Skin of body (tissue), 2 donors: ENCODE measurements around the gene PEMT. TPM values are rescaled to one million over a fixed set of nuclear protein-coding genes. Genes with fewer than 3 reads are reported as not detected.

Experiments used
- DNase-seq: peaks from one replicate; lab custom pipeline; 2025; lab: John Stamatoyannopoulos, UW
- total RNA-seq: library from RNA; depleted of rRNA; stranded (reverse); fragments of >200 nt; gene quantifications from one replicate; pipeline ENCODE4 v1.2.3, GENCODE V29; 2014

The PEMT gene
- total RNA-seq, 1 donor from 2014 or later, result 18.8 TPM

DNA sequence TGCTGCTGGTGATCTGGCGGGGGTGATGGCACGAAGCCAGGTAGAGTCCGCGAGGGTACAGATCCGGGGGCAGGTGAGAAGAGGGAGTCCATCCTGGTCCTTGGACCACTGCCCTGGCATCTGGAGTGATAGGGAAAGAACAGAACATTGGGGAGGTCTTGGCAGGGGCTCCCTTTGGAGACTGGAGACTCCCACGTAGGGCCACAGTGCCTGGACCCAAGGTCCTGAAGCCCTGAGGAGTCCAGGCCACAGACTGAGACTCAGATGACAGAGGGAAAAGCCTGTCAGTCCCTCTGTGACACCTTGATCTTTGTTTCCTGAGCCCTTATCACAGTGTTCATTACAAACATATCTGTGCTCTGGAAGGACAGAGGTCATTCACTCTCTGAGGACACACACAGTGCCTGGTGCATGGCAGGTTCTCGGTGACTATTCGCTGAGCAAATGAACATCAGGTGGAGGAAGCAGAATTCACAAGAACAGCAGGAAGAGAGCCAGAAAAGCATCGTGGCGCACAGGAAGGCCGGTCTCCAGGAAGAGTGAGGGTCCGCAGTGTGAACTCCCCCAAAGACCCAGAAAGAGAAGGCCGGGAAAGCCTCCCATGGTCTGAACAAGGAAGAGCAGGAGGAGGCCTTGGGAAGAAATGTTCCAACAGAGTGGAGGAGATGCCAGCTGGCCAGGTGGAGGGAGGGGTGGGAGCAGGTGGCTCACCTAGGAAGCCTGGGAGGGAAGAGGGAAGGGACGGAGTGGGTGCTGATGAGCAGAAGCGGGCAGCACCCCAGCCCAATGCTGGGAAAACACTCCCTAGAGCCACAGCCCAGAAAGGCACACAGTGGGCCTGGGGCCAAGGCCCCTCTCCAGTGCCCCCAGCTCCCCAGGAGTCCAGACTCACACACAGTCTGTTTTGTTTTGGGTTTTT lies 20.5 kb downstream of the PEMT start:
- DNase-seq, result no peak

DNA sequence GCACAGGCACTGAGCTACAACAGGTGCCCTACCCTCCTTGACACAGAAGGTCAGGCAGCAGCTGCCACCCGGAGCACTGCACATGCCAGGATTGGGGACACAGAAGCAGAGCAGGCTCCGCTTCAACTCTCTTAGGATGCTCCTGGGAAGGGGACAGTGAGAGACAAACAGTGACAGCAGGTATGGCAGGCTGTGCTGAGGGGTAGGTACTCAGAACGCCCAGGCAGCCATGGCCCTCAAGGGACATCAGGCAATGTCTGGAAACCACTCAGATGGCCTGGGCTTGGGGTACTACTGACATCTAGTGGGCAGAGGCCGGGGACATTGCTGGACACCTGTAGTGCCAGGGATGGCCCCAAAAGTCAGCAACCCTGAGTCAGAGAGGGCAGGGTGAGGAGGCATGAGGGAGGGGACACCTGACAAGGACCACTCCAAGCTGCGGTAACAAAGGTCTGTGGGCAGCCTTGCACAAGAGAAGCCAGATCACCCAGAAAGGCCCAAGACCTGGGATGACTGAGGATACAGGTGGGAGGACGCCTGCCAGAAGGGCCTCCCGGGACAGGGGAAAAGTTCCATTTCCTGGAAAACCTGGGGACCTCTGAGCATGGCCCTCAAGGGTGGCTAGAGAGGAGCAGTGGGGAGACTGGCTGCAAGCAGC lies 21.2 kb downstream of the PEMT start:
- DNase-seq, result no peak

DNA sequence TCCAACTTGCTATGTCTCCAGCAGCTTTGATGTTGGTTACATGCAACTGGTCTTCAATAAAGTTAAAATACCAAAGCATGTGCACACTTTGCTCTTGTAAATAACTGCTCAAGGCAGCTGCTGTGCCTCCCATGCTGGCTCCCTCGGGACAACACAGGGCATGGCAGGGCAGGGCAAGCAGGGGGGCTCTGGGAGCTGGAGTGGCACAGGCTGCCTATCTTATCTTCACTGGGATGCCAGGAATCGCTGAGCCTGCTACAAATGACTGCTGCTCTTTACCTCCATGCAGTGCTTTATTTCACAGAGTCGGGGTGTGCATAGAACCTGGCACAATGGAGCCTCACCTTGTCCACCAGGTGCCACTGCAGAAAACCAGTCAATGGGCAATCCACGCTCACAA lies 21.8 kb downstream of the PEMT start:
- no peak for DNase-seq

DNA sequence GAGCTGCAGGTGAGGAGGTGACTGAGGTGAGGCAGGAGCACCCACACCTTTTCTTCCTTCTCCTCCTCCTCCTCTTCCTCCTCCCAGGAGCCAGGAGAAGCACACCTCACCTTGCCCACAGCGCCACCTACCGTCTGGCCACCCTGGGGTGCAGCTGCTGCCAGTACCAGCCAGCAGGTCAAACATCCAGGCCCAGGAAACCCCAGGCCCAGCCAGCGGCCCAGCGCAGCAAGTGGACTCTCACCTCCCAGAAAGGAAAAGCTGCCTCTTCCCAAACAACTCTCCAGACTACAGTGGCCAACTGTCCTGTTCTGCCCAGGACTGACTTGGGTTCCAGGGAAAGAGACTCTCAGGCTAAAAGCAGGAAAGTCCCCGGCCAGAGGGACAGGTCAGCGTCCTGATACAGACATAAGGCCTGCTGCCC lies 22.7 kb downstream of the PEMT start:
- no peak for DNase-seq

DNA sequence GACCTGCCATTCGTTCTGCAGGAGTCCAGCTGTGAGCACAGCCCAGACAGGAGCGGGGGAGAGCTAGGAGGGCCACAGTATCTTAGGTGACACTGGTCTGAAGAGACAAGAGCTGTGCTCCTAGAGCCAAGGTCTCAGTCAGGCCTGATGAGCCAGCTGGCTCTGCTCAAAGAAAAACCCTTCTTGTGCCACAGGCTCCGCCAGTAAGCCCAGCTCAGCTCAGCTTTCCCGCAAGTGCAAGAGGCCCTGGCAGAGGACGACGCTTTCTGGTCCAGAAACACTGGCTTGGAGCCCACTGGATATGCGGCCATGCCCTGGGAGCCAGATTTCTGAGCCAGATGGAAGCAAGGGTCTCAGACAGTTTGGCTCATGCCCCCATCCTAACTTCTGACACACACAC lies 23.9 kb downstream of the PEMT start:
- peak; percentile 47 for DNase-seq

DNA sequence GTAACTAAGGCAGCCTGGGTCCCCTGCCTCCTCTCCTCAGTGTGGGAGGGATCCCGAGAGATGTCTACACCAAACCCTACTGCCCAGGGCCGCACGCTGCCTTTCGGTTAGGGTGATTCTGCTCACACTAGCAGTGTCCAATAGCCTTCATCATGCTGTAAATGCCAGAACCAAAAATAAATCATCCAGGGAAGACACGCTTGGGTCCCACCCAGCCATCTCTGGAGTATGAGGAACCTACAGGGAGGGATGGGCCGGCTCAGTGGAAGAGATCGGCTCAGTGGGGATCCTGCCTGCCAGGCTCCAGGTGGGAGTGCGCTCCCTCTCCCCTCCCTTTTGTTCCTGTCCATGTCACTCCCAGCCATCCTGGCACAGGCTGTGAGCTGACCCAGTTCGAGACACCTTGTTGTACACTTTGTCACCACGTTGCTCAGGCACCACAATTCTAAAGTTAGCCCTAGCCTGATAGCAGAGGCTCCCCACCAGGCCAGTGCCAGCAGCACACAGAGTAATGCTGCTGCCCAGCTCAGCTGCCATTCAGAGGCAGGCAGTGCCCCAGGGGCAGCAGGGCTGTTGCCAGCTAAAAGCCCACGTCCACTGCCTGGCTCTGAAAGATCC lies 24.5 kb downstream of the PEMT start:
- DNase-seq, result no peak

DNA sequence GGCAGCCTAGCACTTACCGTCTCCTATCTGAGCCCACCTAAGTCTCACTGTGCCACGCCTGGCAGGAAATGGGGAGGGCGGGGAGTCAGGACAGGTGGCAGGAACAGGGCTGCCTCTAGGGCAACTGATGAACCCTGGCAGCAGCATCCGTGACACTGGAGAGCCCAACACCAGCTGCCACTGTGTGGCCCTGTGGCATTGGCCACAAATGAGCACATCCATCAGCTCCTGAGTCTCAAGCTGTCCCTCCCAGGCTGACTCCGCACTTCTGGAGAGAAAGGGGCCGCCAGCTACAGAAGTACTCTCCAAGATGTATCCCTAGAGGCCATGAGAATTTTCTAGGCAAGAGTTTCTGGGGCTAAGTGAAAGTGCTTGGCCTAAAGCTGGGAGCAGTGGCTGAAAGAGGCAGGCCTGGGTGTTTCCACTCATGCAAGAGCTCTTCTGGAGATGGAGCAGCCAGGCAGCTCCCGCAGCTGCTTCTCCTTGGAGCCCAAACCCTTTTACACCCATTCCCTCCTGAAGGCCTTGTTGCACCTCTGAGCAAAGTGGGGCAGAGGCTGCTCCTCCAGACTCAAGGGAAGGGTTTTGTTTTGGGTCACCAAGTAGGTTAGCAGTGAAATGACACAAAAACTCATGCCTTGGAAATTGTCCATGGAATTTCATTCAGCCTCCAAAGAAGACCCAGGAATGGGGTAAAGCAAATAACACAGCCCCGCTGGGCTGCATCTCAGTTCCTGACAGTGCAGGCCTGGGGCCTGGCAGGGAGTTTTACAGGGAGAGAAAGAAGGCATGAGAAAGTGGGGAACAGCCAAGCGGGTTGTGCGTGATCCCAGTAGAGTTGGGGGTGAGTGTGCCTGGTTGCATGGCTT lies 25.8 kb downstream of the PEMT start:
- peak; percentile 85 for DNase-seq

DNA sequence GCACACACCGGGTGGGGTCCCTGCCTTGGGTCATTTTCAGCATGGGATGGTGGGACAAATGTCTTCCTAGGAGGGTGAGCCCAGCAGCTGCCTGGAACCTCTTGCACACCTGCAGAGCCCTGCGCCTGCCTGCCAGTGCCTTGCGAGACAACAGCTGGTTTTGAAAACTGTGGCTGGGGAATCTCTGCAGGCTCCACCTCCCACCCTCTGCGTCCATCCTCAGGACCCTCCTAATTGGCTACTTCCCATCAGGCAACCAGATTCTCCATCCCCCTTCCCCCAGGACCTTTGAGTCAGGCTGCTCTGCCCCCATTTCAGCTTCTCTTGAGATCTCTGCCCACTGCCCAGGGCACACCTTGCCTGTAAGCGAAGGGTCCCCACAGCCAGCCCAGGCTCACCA lies 26.6 kb downstream of the PEMT start:
- DNase-seq, result no peak

DNA sequence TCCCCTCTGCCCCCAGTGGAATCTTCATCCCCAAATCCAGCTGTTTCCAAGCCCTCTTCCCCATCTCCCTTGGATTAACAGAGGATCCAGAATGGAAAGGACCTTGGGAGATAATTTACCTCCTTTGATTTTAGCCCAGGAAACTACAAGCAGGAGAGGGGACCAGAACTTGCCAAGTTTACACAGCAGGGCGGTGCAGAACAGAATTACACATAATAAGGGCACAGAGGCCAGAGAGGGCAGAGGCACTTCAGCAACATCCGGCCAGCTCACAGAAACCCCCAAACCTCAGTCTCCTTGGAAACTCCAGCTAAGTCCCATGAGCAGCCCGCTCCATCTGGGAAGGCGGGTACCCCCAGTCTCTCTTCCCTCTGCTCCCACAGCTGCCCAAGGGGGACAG lies 27.2 kb downstream of the PEMT start:
- no peak for DNase-seq

DNA sequence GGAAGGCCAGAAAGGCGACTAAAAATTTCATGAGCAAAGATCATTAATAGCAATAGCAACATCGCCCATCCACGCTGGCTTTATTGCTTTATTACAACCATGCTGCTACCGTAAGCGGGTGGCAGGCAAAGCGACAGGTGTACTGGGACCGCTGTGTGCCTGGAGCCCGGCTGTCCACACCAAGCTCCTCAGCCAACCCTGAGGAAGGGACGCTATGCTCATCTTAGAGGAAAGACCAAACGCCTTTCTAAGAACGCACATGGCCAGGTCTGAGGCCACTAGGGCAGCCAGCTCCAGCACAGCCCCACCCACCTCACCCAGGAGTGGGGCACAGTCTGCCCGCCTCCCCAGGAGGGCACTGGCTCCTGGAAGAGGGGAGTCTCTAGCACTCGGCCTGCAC lies 28.0 kb downstream of the PEMT start:
- no peak for DNase-seq

DNA sequence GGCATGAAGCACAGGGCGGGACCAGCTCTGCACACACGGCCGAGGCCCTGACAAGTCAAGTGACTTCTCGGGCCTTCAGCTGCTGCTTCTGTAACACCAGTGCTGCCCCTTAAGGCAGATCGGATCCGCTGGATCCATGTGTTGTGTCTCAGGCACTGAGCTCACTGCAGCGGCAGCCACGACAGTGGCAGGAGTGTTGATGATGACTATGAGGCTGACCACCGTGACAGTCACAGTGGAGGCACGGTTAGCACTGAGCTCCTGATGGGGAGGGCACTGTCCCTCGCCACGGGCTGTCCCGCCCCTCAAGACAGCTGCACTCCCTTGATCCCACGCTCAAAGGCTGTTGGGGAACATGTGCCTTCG lies 29.4 kb downstream of the PEMT start:
- no peak for DNase-seq

DNA sequence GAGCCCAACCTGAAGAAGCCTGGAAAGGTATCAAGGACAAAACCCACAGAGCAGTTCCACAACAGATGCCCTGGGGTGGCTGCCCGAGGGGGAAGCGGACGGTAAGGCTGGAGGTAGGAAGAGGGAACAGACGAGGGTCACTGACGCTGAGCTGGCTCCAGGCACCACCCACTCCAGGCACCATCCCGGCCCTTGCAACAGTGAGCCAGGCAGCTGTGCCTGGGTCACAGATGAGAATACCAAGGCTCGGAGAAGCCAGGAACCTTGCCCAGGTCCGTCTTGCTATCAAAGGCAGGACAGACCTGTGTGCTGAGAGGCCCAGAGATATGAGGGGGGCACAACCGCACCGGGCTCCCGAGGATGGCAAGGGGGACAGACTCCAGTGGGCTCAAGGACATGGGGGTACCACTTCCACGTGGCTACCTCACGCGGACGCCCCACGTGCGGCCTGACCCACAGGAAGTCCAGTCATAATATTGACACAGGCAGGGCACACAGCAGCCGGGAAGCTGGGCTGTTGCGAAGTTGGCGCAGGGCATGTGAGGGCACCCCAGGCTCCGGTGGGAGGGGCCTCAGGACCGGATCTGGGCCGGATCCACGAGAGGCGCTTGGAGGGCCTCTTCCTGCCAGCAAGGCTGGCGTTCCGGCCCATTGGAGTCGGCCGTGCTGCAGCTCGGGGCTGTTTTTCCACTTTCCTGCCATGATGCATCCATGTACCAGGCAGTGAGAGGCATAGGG lies 29.9 kb downstream of the PEMT start:
- DNase-seq, result no peak

DNA sequence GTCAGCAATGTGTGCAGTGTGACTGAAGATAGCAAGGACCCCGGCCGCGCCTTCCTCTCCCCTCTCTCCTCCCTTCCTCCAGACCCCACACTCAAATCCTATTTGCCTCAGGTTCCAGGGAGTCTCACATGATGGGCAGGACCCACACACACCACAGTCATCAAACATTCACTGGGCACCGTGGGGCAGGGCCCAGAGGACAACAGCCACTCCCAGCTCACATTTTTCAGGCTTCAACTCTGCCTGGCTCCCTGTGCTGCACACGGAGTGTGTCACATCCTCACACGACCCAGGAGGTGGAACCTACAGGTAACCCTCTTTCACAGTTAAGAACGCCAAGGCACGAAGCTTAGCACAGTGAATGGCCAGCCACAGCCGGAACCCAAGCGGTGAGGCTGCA lies 30.5 kb downstream of the PEMT start:
- no peak for DNase-seq

DNA sequence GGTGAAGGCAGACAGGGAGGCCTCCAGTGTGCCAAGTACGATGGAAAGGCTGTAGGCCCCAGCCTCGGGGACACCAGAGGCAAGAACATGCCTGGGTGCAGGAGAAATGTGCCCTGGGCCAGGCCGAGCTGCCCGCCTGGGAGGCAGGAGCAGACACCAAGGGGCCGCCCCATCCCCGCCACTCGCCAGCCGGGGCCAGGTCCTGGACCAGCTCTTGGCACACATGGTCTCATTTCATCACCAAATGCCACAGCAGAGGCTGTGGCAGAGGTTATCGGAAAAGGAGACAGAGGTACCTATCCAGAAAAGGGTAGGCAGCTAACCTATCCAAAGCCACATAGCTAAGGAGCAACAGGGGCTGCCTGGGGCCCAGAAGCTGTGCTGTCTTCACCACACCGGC lies 31.3 kb downstream of the PEMT start:
- no peak for DNase-seq

DNA sequence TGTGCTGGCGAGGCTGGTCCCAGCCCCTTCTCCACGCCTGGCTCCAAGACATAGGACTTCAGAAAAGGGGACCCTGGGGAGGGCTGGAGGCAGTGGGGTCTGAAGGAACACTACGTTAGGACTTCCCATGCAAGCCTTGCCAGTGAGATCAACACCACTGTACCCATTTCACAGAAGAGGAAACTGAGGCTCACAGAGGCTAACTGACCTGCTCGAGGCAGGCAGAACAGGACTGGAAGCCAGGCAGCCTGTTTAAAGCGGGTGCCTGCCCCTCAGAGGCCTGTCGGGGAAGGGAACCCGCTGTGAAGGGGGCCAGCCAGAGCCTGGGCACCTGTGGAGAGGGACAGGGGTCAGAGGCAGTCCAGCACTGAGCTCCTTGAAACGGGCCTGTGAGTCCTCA lies 32.3 kb downstream of the PEMT start:
- no peak for DNase-seq

DNA sequence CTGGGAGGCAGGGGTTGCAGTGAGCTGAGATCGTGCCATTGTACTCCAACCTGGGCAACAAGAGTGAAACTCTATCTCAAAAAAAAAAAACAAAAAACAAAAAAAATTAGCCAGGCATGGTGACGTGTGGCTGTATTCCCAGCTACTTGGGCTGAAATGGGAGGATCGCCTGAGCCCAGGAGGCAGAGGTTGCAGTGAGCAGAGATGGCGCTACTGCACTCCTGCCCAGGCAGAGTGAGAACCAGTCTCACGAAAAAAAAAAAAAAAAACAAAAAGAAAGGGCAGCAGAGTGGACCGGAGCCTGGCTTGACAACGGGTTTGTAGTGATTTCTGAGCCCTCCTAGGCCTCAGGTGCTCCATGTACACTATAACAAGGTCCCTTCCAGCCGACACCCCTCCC lies 33.1 kb downstream of the PEMT start:
- DNase-seq, result no peak

DNA sequence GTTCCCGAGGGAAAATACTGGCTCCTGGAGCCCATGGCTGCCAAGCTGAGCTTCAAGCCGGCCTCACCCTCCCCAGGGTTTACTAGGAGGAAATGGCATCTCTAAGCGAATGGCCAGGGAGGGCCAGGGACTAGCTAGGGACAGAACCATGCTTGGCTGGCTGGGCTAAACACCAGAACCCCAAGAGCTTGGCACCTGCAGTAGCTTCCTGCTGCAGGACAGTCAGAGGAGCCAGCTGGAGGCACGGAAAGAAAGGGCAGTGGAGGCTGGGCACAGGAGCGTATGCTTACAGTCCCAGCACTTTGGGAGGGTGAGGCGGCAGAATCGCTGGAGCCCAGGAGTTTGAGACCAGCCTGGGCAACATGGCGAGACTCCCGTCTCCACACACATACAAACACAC lies 33.7 kb downstream of the PEMT start:
- DNase-seq, result no peak

DNA sequence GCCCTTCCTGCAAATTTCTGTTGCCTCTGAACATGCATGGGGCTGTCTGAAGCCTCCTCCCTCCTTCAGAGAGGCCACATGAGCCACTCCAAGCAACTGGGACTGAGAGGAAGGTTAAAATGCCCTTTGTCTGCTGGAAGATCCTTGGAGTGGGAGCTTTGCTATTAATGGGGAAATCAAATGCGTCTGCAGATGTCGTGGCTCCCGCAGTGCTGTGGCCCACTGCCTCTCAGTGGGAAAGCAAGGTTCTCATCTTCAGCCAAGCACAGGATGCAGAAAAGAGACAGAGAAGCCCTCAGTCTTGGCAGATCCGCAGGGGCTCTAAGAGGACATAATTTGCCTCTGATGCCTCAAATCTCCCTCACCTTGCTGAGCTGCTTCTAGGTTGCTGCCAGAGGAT lies 34.8 kb downstream of the PEMT start:
- no peak for DNase-seq

DNA sequence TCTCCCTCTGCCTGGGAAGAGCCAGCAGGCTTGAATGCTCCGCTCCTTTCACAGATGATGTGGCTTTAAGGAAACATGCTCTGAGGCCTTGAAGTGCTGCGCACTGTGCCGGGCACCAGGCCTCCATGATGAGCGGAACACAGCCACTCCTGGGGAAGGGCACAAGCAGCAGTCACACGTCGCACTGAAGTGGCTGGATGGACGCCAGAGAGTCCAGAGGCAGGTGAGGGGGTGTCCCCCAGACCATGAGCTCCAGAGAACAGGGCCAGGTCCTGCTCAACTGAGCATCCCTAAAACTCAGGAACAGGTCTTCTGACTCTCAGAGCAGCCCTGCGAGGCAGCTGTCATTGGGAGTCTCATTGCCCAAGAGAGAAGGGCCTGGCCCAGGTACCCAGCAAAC lies 35.6 kb downstream of the PEMT start:
- no peak for DNase-seq

DNA sequence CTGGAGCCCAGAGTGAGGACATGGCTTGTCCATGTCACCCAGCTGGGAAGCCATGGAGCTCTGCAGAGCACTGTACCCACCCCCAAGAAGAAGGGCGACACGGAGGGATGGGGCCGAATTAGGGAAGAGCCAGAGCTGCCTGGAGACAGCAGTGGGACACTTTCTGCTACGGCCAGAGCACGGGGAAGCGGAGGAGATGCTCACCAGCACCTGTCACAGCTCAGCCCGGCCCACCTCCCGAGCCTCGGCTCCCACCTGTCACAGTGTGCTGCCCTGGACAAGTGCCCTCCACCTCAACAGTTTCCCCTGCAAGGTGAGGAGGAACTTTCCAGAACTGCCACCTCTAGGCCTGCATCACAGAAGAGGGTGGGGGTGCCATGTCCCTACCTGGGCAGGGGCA lies 36.4 kb downstream of the PEMT start:
- DNase-seq, result no peak

DNA sequence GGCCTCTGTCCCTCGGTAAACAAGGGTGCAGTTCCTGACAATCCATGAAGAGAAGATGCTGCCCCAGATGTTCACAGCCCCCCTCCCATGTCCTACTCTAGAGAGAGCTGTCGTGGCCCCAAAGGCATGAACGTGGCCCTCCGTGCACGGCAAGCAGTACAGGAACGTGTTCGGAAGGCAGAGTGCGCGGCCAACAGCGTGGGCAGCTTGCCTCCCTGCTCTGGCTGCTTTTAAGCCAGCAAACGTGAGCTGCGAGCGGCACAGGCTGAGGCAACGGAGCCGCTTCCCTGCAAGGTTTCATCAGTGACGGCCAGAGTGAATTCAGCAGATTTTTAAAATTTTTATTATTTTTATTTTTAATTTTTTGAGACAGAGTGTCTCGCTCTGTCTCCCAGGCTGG lies 37.2 kb downstream of the PEMT start:
- no peak for DNase-seq
